Stimulated activated CD4-positive, alpha-beta T cell treated with anti-CD3 and anti-CD28 coated beads, Interleukin-2, amount 100 ng/mL, for 48 hours (primary cell): ENCODE results near the gene WNT3A.
"Not testable (repeated sequence)": the region's sequence is repeated elsewhere in the genome, so short reads cannot be mapped to it uniquely, and the experiment has no call there.

Source experiments
- DNase-seq, 2 donors: peaks; one replicate each; pipeline ENCODE4 v3.0.0-alpha.2; 2020

The WNT3A gene, protein sequence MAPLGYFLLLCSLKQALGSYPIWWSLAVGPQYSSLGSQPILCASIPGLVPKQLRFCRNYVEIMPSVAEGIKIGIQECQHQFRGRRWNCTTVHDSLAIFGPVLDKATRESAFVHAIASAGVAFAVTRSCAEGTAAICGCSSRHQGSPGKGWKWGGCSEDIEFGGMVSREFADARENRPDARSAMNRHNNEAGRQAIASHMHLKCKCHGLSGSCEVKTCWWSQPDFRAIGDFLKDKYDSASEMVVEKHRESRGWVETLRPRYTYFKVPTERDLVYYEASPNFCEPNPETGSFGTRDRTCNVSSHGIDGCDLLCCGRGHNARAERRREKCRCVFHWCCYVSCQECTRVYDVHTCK

DNA sequence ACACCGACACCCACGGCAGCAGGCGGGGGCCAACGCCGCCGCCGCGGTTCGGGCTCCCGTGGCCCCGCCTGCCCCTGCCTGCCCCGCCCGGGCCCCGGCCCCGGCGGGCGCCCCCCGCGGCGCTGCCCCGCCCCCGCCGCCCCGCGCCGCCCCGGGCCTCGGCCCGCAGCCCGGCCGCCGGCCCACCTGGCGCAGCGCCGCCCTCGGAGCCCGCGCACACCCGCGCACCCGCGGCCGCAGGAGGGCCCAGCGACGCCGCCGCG, at the start of gene WNT3A:
Gene WNT3A (plus strand): TSS at position 213 of the 263 bp plus-strand sequence. CDS start 131 bp downstream, outside the sequence.
- DNase-seq, result no peak

DNA sequence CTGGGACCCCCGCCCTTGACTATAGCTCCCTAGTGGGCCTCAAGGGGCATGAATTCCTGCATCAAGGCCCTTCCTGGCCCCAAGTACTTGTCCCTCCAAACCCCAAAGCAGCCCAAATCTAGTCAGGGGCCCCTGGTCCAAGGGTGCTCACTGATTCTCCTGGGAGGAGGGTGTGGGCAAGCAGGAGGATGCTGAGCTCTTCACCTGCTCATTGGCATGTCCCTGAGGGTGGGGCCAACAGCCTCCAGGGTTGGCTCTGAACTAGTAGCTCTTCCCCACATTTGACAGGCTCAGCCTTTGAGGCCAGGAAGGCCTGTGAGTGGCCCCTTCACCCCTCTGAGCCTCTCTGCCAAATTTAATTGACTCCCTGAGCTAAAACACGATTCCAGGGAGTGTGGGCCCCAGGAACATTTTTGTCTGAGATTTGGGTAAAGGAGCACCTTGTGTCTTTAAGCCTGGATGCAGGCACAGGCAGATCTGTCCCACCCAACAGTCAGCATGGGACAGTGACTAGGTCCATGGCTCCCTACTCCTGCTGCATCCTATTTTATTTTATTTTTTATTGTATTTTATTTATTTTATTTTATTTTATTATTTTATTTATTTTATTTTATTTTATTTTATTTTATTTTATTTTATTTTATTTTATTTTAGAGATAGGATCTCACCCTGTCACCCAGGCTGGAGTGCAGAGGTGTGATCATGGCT, 48.0 kb upstream of the WNT3A start:
- DNase-seq, result no peak

DNA sequence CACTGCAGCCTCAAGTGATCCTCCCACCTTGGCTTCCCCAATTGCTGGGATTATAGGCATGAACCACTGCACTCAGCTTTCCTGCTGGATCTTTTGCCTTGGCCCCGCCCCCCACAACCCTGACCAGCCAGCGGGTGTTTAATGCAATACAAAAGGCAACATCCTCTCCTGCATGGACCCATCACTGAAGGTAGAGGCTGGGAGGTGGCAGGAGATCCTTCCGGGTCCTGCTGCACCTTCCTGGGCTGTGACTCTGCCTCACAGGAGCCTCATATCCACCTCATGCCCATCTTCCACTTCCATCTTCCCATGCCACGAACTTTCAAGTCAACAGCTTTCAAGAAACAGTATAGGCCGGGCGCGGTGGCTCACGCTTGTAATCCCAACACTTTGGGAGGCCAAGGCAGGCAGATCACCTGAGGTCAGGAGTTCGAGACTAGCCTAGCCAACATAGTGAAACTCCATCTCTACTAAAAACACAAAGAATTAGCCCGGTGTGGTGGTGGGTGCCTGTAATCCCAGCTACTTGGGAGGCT, 47.4 kb upstream of the WNT3A start:
- no peak for DNase-seq

DNA sequence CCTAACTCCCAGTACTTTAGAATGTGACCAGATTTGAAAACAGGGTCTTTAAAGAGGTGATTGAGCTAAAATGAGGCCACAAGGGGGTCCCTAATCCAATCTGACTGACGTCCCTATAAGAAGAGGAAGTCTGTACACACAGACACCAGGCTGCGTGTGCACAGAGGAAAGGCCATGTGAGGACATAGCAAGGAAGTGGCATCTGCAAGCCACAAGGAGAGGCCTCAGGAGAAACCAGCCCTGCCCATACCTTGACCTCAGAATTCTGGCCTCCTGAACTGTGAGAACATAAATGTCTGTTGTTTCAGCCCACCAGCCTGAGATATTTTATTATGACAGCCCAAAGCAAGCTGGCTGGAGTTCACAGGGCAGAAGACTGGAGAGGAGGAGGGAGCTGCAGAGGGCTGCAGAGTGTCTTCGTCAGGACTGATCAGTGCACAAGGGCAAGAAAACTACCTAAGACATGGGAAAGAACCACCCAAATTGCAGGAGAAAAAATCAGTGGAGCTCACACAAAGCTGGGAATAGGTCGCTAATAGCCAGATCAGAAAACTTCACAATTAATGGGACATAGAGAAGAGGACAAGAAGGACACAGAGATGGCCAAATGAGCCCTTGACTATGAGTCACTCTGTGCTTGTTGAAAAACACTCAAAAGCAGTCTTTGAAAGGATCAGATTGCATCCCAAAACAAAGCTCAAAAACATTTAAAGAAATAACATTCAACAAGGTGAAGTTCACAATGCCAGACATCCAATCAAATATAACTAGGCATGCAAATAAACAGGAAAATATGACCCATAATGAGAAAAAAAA, 44.9 kb upstream of the WNT3A start:
- DNase-seq, result no peak

DNA sequence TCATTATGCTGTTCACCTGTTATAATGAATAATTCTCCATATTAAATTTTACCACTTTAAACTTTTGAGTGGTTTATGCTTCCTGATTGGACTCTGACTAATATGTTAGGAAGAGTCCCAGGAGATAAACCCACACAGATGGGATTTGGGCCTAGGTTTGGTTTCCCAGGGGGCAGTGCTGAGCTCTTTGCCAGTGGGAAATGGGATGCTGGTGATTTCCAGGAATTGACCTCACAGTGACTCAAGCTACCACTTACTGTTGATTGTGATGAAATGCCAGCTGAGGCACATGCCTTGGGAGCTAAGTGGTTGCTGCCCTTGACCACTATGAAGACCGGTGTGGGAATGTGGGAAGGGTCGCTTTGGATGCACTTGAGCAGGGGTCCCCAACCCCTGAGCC, 40.1 kb upstream of the WNT3A start:
- not testable (repeated sequence) for DNase-seq

DNA sequence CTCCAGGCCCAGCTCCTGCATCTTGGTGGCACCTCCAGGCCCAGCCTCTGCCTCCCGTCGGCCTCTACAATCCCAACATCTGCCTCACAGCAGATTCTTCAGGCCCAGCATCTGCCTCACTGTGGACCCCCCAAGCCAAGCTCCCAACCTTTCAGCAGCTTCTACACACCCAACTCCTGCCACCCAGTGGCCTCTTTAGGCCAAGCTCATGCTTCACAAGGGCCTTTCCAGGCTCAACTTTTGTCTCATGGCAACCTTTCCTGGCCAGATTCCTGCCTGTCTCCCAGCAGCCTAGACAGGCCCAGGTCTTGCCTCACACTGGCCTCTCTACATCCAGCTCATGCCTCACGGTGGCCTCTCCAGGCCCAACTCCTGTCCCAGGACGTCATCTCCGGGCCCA, 39.0 kb upstream of the WNT3A start:
- DNase-seq, result not testable (repeated sequence)

DNA sequence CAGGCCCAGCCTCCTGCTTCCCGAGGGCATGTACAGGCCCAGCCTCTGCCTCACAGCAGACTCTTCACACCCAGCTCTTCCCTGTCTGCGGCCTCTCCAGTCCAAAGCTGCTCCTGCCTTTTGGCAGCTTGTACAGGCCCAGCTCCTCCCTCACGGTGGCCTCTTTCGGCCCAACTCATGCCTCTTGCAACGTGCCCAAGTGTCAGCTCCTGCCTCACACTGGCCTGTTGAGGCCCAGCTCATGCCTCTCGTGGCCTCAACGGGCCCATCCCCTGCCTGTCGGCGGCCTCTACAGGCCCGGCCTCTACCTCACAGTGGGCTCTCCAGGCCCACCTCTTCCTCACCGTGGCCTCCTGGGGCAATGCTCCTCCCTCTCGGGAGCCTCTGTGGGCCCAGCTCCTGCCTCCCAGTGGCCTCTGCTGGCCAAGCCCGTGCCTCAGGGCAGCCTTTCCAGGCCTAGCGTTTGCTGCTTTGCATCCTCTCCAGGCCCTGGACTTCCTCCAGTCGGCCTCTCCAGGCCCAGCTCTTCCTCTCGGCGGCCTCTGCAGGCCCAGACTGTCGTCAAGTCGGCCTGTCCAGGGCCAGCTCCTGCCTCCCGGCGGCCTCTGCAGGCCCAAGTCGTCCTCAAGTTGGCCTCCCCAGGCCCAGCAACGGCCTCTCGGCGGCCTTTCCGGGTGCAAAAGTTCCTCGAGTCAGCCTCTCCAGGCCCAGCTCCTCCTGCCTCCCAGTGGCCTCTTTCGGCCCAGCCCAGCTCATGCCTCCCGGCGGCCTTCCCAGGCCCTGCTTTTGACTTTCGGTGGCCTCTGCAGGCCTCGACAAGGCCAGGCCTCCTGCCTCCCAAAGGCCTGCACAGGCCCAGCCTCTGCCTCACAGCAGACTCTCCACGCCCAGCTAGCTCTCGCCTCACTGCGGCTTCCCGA, 36.5 kb upstream of the WNT3A start:
- not testable (repeated sequence) for DNase-seq

DNA sequence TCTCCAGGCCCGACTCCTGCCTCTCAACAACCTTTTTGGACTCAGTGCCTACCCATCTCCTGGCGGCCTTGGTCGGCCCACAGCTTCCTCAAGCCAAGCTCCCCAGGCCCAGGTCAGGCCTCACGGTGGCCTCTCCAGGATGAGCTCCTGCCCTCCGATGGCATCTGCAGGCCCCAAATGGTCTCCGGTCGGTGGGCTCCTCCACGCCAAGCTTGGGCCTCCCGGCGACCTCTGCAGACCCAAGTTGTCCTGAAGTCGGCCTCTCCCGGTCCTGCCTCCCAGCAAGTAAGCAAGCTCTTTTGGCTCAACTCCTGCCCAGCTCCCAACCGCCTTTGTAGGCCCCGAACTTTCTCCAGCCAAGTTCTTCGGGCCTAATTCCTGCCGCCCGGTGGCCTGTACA, 35.6 kb upstream of the WNT3A start:
- DNase-seq, result not testable (repeated sequence)

DNA sequence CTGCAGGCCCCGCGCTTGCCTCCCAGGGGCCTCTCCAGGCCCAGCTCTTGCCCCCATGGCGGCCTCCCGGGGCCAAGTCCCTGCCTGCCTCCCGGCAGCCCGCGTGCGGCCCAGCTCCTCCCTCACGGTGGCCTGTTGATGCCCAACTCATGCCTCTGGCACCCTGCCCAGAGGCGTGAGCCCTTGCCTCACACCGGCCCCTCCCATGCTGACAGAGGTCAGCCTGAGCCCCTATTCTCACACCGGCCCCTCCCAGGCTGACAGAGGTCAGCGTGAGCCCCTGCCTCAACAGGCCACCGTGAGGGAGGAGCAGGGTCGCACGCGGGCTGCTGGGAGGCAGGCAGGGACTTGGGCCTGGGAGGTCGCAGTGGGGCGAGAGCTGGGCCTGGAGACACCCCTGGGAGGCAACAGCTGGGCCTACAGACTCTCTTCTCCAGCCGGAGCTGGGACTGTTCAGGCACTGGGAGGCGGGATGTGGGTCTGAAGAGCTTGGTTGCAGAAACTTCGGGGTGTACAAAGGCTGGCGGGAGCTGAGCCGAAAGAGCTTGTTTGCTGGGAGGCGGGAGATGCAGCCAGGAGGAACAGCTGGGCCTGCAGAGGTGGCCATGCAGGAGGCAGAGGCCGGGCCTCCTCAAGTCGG, 35.0 kb upstream of the WNT3A start:
- DNase-seq, result not testable (repeated sequence)

DNA sequence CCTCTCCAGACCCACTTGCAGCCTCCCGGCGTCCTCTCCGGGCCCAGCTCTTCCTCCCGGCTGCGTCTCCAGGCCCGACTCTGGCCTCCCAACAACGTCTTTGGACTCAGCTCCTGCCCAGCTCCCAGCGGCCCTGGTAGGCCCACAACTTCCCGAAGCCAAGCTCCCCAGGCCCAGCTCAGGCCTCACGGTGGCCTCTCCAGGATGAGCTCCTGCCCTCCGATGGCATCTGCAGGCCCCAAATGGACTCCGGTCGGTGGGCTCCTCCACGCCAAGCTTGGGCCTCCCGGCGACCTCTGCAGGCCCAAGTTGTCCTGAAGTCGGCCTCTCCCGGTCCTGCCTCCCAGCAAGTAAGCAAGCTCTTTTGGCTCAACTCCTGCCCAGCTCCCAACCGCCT, 34.5 kb upstream of the WNT3A start:
- DNase-seq, result not testable (repeated sequence)

DNA sequence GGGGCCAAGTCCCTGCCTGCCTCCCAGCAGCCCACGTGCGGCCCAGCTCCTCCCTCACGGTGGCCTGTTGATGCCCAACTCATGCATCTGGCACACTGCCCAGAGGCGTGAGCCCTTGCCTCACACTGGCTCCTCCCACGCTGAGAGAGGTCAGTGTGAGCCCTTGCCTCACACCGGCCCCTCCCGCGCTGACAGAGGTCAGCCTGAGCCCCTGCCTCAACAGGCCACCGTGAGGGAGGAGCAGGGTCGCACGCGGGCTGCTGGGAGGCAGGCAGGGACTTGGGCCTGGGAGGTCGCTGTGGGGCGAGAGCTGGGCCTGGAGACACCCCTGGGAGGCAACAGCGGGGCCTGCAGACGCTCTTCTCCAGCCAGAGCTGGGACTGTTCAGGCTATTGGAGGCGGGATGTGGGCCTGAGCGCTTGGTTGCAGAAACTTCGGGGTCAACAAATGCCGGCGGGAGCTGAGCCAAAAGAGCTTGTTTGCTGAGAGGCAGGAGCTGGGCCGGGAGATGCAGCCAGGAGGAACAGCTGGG, 33.9 kb upstream of the WNT3A start:
- DNase-seq, result not testable (repeated sequence)

DNA sequence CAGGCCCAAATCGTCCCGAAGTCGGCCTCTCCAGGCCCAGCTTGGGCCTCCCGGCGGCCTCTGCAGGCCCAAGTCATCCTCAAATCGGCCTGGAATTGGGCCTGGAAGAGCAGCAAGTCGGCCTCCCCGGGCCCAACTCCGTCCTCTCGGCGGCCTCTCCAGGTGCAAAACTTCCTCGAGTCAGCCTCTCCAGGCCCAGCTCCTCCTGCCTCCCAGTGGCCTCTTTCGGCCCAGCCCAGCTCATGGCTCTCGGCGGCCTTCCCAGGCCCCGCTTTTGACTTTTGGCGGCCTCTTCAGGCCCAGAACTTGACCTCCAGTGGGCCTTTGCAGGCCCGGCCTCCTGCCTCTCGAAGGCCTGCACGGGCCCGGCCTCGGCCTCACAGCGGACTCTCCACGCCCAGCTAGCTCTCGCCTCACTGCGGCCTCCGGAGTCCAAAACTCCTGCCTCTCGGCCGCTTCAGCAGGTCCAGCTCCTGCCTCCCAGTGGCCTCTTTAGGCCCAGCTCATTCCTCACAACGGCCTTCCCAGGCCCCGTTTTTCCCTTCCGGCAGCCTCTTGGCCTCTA, 33.0 kb upstream of the WNT3A start:
- not testable (repeated sequence) for DNase-seq

DNA sequence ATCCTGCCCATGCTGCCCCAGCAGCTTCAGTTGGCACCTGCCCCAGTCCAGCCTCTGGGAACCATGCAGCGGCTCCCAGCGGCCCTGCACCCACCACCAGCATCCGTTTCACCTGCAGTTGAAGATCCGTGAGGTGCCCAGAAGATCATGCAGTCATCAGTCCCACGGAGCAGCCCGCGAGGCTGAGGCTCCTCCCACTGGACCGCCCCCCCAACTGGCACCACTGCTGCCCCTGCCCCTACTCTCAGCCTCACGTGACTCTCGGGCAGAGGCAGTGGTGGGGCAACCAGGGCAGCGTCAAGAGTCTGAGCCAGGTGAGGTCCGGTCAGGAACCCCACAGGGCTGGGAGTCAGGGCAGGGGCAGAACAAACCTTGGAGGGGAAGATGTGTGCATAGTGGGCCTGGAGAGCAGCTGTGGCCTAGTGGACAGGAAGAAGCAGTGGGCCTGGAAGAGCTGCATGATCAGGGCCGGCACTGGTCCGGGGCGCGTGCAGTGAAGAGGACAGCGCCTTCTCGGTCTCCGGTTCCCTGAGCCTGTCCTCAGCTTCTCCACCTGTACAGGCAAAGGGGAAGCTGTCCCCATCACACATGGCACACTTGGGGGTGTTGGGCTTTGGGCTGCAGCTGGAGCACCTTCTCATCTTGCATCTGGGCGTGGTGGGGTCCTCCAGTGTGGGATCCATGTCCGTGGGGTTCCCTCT, 31.1 kb upstream of the WNT3A start:
- not testable (repeated sequence) for DNase-seq

DNA sequence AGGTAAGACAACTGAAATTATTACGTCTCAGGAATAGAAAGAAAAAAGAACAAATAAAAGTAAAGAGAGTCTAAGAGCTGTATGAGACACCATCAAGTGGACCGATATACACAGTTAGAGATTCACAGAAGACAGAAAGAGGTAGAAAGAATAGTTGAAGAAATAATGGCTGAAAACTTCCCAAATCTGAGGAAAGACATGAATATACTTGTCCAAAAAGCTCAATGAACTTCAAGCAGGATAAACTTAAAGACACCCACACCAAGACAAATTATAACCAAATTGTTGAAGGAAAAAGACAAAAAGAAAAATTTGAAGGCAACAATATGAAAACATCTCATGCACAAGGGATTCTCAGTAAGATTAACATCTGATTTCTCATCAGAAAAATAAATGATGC, 19.6 kb upstream of the WNT3A start:
- DNase-seq, result no peak

DNA sequence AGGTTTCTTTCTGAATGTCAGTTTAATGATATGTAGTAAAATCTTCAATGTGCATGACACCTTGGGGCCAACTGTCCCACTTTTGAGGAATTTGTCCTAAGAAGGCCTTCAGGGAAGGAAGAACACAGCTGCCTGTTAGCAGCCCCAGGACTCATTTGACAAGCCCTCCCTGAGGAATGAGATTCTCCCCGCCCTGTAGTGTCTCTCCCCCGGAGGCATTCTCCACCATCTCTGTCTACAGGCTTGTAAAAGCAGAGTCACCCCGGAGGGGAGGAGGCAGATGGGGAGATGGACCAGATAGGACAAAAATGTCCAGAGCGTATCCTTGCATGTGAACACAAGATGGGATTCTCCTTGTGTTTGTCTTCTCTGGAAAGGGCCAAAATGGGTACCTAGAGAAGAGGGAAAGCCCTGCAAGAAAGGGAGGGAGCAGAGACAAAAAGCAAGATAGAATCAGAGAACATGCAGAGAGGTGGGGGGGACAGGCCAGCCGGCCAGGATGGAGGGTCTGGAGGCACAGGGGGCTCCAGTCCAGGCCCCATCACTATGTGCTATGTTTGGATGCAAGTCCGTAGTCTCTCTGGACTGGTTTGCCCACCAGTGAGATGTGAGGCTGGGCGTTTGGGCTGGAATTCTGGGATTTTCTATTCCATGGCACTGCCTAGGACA, 12.0 kb upstream of the WNT3A start:
- DNase-seq, result no peak

DNA sequence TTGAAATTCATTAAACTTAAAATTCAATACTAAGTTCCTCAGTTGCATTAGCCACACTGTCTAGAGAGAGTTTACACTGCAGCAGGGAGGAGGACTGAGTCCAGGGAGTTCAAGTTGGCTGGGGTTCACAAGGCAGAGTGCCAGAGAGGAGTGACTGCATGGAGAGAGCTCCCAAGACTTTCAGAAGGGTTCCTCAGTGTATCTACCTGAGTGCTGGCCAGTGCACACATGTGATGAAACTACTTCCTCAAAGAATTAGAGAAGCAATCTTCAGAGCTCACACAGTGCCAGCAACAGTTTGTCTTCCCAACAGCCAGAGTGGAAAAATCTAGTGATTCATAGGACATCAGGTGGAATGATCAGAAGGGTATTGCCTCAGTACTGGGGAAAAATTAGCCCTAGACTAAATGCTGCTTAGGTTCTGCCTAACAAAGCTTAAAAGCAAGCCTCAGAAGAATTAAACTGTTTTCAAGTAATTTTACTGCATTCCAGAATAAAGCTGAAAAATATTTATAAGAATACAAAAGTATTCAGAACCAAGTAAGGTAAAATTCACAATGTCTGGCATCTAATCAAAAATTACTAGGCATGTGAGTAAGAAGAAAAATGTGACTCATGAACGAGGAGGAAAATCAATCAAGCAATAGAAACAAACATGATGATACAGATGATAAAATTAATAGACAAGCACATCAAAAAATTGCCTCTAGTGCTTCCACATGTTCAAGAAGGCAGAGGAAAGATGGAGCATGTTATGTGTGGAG, 10.4 kb upstream of the WNT3A start:
- DNase-seq, result no peak

DNA sequence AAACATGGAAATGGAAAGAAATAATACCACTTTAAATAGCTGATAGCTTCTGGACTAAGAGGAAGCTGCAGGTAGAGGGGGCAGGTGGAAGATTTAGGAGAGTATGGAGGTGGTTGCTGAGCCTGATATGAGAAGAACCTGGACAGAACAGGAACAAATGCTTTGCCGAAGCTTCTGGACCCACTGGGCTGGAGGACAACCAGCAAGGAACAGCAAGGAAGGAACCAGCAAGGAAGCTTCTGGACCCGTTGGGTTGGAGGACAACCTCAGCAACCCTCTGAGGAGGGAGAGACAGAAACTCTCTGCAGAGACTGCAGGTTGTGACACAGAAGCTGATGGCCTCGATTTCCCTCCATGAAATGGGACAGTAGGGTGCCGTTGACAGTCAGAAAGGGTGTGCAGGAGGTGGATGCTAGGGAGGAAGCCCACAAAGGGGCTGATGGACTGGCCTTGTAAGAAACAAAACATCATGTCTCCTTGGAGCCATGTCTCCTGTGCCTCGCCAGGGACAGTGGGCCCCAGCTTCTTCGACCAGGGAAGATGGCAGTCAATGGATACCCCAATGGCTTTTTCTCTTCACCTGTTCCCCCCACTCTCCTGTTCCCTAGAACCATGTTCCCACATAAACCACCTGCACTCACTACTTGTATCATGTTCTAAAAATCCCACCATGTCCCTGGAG, 8.3 kb upstream of the WNT3A start:
- DNase-seq, result no peak
